Muscle layer of colon (tissue), 2 donors: ENCODE data around the gene SERTAD2.

Source experiments
- H3K27ac ChIP-seq: one replicate; pipeline ENCODE4 v1.7.0; 2013; ENCODE audit warnings: low read depth, mild to moderate bottlenecking, low read length, moderate library complexity
- H3K27me3 ChIP-seq, 2 donors: one replicate each; pipeline ENCODE4 v1.7.0; 2013; ENCODE audit warnings: low read length in 2 of 2, mild to moderate bottlenecking in 2 of 2; ENCODE audit not compliant: insufficient read depth in 2 of 2, control insufficient read depth in 1 of 2
- H3K36me3 ChIP-seq: one replicate; pipeline ENCODE4 v1.7.0; 2013; ENCODE audit warnings: mild to moderate bottlenecking, low read length; ENCODE audit not compliant: insufficient read depth
- H3K4me1 ChIP-seq: one replicate; pipeline ENCODE4 v1.7.0; 2013; ENCODE audit warnings: mild to moderate bottlenecking, low read length; ENCODE audit not compliant: insufficient read depth
- H3K4me3 ChIP-seq, 2 donors: one replicate each; pipeline ENCODE4 v1.7.0; 2013; ENCODE audit warnings: low read length in 2 of 2, low read depth in 1 of 2, mild to moderate bottlenecking in 1 of 2, moderate library complexity in 1 of 2
- H3K9ac ChIP-seq: one replicate; pipeline ENCODE4 v1.7.0; 2013; ENCODE audit warnings: low read length
- H3K9me3 ChIP-seq: one replicate; pipeline ENCODE4 v1.7.0; 2013; ENCODE audit warnings: mild to moderate bottlenecking, low read length
- donor health status: abdominal sarcoma.
- donor health status: Adenocarcinoma of cecum.

SERTAD2 gene

GRCh38 chr2:64599469-64599868 lies 54.2 kb downstream of the SERTAD2 start:
- Histone ChIP-seq H3K27me3 (no peaks in the 10 kb centered on the region), H3K36me3 (no peaks in the 10 kb centered on the region), H3K4me1 (peaks cover under 1% of the 10 kb centered on the region), H3K4me3 (no peak overlapping the region), H3K9ac (no peak overlapping the region), H3K9me3 (no peaks in the 10 kb centered on the region), H3K27ac (no peak overlapping the region)

GRCh38 chr2:64598226-64598625 lies 55.5 kb downstream of the SERTAD2 start:
- H3K9me3 ChIP-seq = no peaks in the 10 kb centered on the region

GRCh38 chr2:64595397-64596176 lies 58.1 kb downstream of the SERTAD2 start:
- no peaks in the 10 kb centered on the region for H3K4me1 ChIP-seq
- H3K9ac ChIP-seq = no peak overlapping the region
- H3K27ac ChIP-seq = no peak overlapping the region
- no peak overlapping the region for H3K4me3 ChIP-seq
- no peaks in the 10 kb centered on the region for H3K9me3 ChIP-seq
- peaks cover 15% of the 10 kb centered on the region for H3K36me3 ChIP-seq
- H3K27me3 ChIP-seq = no peaks in the 10 kb centered on the region

More at GRCh38 chr2:64598226-64598625, 55.5 kb downstream of the SERTAD2 start:
- Histone ChIP-seq H3K4me3 (no peak overlapping the region), H3K9ac (no peak overlapping the region), H3K4me1 (no peaks in the 10 kb centered on the region), H3K36me3 (no peaks in the 10 kb centered on the region), H3K27ac (no peak overlapping the region), H3K27me3 (no peaks in the 10 kb centered on the region)

- H3K36me3 ChIP-seq = peaks cover 15% of the 10 kb centered on the region
- no peaks in the 10 kb centered on the region for H3K27me3 ChIP-seq
- H3K9me3 ChIP-seq = no peaks in the 10 kb centered on the region
- H3K4me1 ChIP-seq = no peaks in the 10 kb centered on the region
- no peak overlapping the region for H3K27ac ChIP-seq
- no peak overlapping the region for H3K9ac ChIP-seq
- H3K4me3 ChIP-seq = no peak overlapping the region
Observed at GRCh38 chr2:64594226-64594989, 59.3 kb downstream of the SERTAD2 start.

GRCh38 chr2:64593035-64593655 lies 60.6 kb downstream of the SERTAD2 start:
- H3K9me3 ChIP-seq = no peaks in the 10 kb centered on the region
- no peaks in the 10 kb centered on the region for H3K27me3 ChIP-seq
- H3K9ac ChIP-seq = no peak overlapping the region
- no peak overlapping the region for H3K4me3 ChIP-seq
- H3K36me3 ChIP-seq = peaks cover 18% of the 10 kb centered on the region
- no peaks in the 10 kb centered on the region for H3K4me1 ChIP-seq
- no peak overlapping the region for H3K27ac ChIP-seq

DNA sequence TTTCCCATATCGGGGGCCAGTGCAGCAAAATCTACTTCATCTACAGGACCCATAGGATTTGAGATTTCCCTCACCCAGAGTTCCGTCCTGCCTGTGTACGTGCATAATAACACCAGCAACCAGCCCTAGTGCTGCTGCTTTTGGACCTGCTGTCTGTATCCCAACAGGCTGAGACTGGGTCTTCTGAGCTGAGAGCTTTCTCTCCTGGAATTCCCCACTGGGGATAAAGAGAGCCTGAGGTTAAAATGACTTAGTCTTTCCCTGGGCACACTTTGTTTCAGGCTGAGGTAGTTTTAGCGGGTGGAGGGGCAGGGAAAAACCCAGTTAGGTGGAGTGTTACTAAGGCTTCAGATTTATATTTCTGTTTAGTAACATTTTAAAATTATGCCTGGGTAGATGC lies 62.5 kb downstream of the SERTAD2 start:
- Histone ChIP-seq H3K9ac (no peak overlapping the region), H3K4me1 (no peaks in the 10 kb centered on the region), H3K27me3 (no peaks in the 10 kb centered on the region), H3K9me3 (no peaks in the 10 kb centered on the region), H3K36me3 (peaks cover 20% of the 10 kb centered on the region), H3K4me3 (no peak overlapping the region), H3K27ac (no peak overlapping the region)

DNA sequence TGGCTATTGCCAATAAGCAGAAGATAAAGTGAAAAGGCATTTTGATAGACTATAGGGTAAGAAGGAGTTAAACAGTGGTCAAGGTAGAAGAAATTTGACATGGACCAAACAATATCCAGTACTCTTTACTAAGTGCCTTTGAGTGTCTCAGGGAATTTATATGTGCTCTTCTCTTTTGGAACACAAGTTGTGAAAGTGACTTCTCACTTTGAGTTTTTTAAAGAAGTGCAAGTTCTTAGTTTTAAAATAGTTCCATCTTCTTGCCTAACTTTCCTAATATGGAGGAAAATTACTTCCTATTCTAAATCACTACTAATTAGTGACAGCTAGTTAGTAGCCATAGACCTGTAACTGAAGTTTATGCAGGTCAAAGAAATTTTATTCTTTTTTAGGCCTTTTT lies 66.2 kb downstream of the SERTAD2 start:
- Histone ChIP-seq H3K4me3 (no peak overlapping the region), H3K27ac (no peak overlapping the region), H3K4me1 (no peaks in the 10 kb centered on the region), H3K36me3 (peaks cover 27% of the 10 kb centered on the region), H3K27me3 (no peaks in the 10 kb centered on the region), H3K9me3 (no peaks in the 10 kb centered on the region), H3K9ac (no peak overlapping the region)

DNA sequence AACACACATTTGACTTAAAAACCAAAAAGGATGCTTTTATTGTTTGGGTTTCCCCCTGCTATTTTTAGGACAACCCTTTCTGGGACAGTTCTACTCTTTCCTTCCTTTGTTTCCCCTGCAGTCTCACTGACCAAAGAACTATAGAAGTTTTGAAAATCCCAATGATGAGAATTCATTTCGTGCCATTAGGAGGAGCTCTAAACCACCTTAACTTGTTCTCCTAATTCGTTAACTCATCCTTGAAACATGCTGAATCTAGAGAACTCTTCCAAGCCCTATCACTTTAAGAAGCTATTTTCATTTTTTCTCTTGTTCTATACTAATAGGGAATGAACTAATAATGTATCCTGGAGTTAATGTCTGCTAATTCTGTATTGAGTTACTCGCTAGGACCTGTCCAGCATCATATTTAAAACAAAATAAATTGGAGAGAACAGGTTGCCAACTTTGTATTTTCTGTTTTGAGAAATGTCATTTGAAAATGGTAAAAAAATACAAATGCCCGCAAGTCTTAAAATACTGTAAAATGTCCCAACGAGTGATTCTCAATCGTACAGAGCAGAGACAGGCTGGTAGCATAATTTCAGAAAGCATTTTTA lies 66.7 kb downstream of the SERTAD2 start:
- Histone ChIP-seq H3K27ac (no peak overlapping the region), H3K36me3 (peaks cover 23% of the 10 kb centered on the region), H3K9ac (no peak overlapping the region)

GRCh38 chr2:64586054-64586453 lies 67.7 kb downstream of the SERTAD2 start:
- H3K36me3 ChIP-seq = peaks cover 14% of the 10 kb centered on the region
- no peak overlapping the region for H3K27ac ChIP-seq
- no peaks in the 10 kb centered on the region for H3K4me1 ChIP-seq
- H3K4me3 ChIP-seq = no peak overlapping the region
- no peaks in the 10 kb centered on the region for H3K27me3 ChIP-seq
- H3K9me3 ChIP-seq = no peaks in the 10 kb centered on the region
- no peak overlapping the region for H3K9ac ChIP-seq

More for the DNA sequence above, 66.7 kb downstream of the SERTAD2 start:
- Histone ChIP-seq H3K4me1 (no peaks in the 10 kb centered on the region), H3K9me3 (no peaks in the 10 kb centered on the region), H3K4me3 (no peak overlapping the region), H3K27me3 (no peaks in the 10 kb centered on the region)

DNA sequence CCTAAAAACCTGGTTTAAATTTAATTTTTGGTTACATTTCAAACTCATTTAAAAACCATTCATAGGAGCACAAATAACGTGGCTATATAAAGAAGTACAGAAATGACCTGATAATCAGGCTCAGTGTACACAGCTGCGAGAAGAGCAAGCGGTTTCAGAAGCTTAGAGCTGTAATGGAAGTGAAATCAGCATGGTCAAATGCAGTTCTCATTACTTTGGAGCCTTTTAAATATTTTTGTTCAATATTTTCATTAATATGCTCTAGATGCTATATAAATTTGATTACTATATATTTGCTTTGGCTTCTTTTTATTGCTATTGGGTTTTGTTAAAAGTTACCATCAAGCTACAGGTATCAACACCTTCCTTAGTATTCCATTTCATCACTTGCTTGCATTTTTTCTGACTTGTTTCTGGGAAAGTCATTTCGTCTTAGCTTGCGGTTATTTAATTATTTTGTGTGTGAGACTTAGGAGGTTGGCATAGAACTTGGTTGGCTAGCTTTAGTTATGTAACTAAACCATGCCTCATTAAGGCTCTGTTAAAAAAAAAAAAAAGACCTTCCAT lies 70.9 kb downstream of the SERTAD2 start:
- Histone ChIP-seq H3K4me3 (no peak overlapping the region), H3K27me3 (no peaks in the 10 kb centered on the region), H3K36me3 (peaks cover 8% of the 10 kb centered on the region), H3K27ac (no peak overlapping the region), H3K9ac (no peak overlapping the region), H3K9me3 (no peaks in the 10 kb centered on the region), H3K4me1 (no peaks in the 10 kb centered on the region)
